Esophagus squamous epithelium (tissue), 5 donors: ENCODE data around the gene SMIM38. TPM values are rescaled to one million over a fixed set of nuclear protein-coding genes. Genes with fewer than 3 reads are reported as not detected.
"Not testable (repeated sequence)": the region's sequence is repeated elsewhere in the genome, so short reads cannot be mapped to it uniquely, and the experiment has no call there.

Experiments
- DNase-seq: peaks from one replicate; lab custom pipeline; 2025; lab: John Stamatoyannopoulos, UW
- H3K27ac ChIP-seq, 4 donors: fragments of 200-600 bp; sonication (generic); one replicate each; pipeline ENCODE4 v1.5.1; 2016 to 2019; ENCODE audit warnings: mild to moderate bottlenecking in 1 of 4
- H3K27me3 ChIP-seq, 4 donors: fragments of 200-600 bp; sonication (generic); 1 replicate in 3 of 4; 2 replicates in 1 of 4; pipeline versions ENCODE4 v1.5.1 to v1.6.0; 2017 to 2021; ENCODE audit warnings: antibody characterized with exemption in 1 of 4
- H3K36me3 ChIP-seq, 3 donors: fragments of 200-600 bp; sonication (generic); one replicate each; pipeline ENCODE4 v1.5.1; 2016 to 2019
- H3K4me1 ChIP-seq, 3 donors: fragments of 200-600 bp; sonication (generic); one replicate each; pipeline ENCODE4 v1.5.1; 2017 to 2019
- H3K4me3 ChIP-seq, 4 donors: fragments of 200-600 bp; sonication (generic); 1 replicate in 3 of 4; 2 replicates in 1 of 4; pipeline ENCODE4 v1.5.1; 2016 to 2019; ENCODE audit warnings: mild to moderate bottlenecking in 2 of 4, moderate library complexity in 1 of 4
- H3K9me3 ChIP-seq, 3 donors: fragments of 200-600 bp; sonication (generic); one replicate each; pipeline ENCODE4 v1.5.1; 2016 to 2019
- POLR2A ChIP-seq, 4 donors: fragments of 450-650 bp; IDR thresholded peaks; one replicate each; pipeline ENCODE4 v1.6.1; 2017; ENCODE audit warnings: antibody characterized with exemption in 4 of 4, mild to moderate bottlenecking in 4 of 4, moderate library complexity in 3 of 4
- WGBS, 2 donors: methylation state at CpG; one replicate each; pipeline ENCODE4 v1.1.5; 2018; 5-methylcytosine and 5-hydroxymethylcytosine counted together
- intact Hi-C: fragments of 100-400 bp; cut with DNase I; formaldehyde crosslinking; loops from one replicate; pipeline ENCODE4 v1.15.0; 2022
- total RNA-seq, 4 donors: library from RNA; depleted of rRNA; stranded (reverse); fragments of >200 nt; gene quantifications; one replicate each; pipeline ENCODE4 v1.1.0, GENCODE V29; 2016
- TF ChIP-seq, protein P1 (sequence below), 6 experiments: fragments of 450-650 bp in 4 of 6; fragments of 200-600 bp in 2 of 6; sonication (generic) in 2 of 6; IDR thresholded peaks; one replicate each; pipeline ENCODE4 v1.5.1; 2016 to 2019; ENCODE audit warnings: antibody characterized with exemption in 6 of 6, mild to moderate bottlenecking in 4 of 6, moderate library complexity in 4 of 6
- donor health status: DM: yes; HTN: yes; CAD: no.

SMIM38 gene
- total RNA-seq, 4 donors from 2014 or later: 0.15 to 0.19 TPM; not detected in 2

GRCh38 chr11:69142895-69143294, 12.8 kb upstream of the SMIM38 start:
- H3K4me1 ChIP-seq: peaks cover 13 to 34% (median 20%) of the 10 kb centered on the region in 3 donors
- H3K36me3 ChIP-seq: peaks cover 0 to 5% (median 0%) of the 10 kb centered on the region in 3 donors
- 86 to 92% methylated on average over 2 of the region's 2 CpGs for WGBS, 2 donors
- H3K4me3 ChIP-seq: no peak overlapping the region
- DNase-seq: no peak
- peaks cover 0 to 23% (median 9%) of the 10 kb centered on the region in 3 donors for H3K9me3 ChIP-seq
- no peak overlapping the region for H3K27ac ChIP-seq
- intact Hi-C loops: no loop called here
- no peaks in the 10 kb centered on the region for H3K27me3 ChIP-seq
- TF ChIP-seq, protein P1, sequence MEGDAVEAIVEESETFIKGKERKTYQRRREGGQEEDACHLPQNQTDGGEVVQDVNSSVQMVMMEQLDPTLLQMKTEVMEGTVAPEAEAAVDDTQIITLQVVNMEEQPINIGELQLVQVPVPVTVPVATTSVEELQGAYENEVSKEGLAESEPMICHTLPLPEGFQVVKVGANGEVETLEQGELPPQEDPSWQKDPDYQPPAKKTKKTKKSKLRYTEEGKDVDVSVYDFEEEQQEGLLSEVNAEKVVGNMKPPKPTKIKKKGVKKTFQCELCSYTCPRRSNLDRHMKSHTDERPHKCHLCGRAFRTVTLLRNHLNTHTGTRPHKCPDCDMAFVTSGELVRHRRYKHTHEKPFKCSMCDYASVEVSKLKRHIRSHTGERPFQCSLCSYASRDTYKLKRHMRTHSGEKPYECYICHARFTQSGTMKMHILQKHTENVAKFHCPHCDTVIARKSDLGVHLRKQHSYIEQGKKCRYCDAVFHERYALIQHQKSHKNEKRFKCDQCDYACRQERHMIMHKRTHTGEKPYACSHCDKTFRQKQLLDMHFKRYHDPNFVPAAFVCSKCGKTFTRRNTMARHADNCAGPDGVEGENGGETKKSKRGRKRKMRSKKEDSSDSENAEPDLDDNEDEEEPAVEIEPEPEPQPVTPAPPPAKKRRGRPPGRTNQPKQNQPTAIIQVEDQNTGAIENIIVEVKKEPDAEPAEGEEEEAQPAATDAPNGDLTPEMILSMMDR (IDR thresholded peaks at IDR 0.05): no peak
- TF ChIP-seq POLR2A (IDR thresholded peaks at IDR 0.05): no peak

DNA sequence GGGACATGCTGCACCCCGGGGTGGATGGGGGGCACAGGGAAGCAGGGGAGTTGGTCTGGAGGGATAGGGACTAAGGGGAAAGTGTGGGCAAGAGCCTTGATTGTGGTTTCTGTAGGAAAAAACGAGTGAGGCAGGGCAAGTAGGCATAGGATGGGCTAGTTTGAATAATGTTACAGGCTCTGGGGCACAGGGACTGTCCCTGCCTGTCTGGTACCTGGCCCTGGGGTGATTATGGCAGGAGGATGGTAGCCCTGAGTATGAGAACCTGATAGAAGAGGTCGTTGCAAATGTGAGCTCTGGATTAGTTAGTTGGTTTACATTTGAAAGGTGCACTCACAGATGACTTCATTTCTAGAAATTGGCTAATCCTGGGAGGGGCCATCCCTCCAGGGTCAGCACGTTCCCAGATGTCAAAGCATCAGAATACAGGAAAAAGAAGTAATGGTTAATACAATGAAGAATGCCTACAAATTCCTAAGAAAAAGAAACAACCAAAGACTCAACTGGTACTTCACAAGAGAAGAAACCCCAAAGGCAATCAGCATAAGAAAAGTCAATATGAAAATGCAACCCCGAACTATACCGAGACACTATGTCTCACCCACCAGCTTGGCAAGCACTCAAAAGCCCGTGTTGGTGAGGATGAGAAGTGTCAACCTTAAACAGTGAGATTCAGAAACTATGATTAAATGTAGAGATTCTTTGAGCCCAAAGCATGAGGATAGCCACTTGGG, 11.3 kb upstream of the SMIM38 start:
- DNase-seq: no peak
- H3K27ac ChIP-seq: peak overlapping the region in 2 of 4 donors; percentile 10 to 26
- peaks cover 0 to 26% (median 9%) of the 10 kb centered on the region in 3 donors for H3K9me3 ChIP-seq
- no peak overlapping the region for H3K4me3 ChIP-seq
- H3K27me3 ChIP-seq: no peaks in the 10 kb centered on the region
- peaks cover 13 to 33% (median 20%) of the 10 kb centered on the region in 3 donors for H3K4me1 ChIP-seq
- intact Hi-C loops: no loop called here
- peaks cover 0 to 5% (median 0%) of the 10 kb centered on the region in 3 donors for H3K36me3 ChIP-seq
- TF ChIP-seq, protein P1 (IDR thresholded peaks at IDR 0.05): no peak
- TF ChIP-seq POLR2A (IDR thresholded peaks at IDR 0.05): no peak
- 26 to 41% methylated on average over 7 of the region's 7 CpGs for WGBS, 2 donors

DNA sequence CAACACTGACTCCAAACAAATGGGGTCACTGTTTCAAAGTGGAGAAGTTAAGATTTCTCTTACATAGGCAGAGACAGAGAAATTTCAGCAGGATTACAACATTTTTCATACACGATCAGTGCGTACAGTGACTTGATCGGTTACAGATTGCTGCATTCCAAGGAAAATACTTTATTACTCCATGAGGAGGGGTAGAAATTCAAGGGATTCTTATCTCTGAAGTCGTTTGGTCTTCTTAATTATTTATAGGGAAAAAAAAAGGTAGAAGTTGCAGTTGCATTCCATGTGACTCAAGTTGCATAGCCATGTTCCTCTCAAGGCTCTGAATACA, 10.7 kb upstream of the SMIM38 start:
- Histone ChIP-seq H3K9me3 (peaks cover 0 to 29% (median 9%) of the 10 kb centered on the region in 3 donors), H3K4me3 (no peak overlapping the region), H3K27ac (peak overlapping the region in 2 of 4 donors; percentile 10 to 12), H3K27me3 (no peaks in the 10 kb centered on the region), H3K36me3 (peaks cover 0 to 5% (median 0%) of the 10 kb centered on the region in 3 donors), H3K4me1 (peaks cover 13 to 33% (median 20%) of the 10 kb centered on the region in 3 donors)
- no peak for TF ChIP-seq POLR2A (IDR thresholded peaks at IDR 0.05)
- TF ChIP-seq, protein P1 (IDR thresholded peaks at IDR 0.05): no peak
- WGBS, 2 donors: 73 to 81% methylated on average over 4 of the region's 4 CpGs
- intact Hi-C loops: no loop called here
- DNase-seq: no peak

- TF ChIP-seq POLR2A (IDR thresholded peaks at IDR 0.05): no peak
- TF ChIP-seq, protein P1 (IDR thresholded peaks at IDR 0.05): no peak
- intact Hi-C loops: no loop called here
- DNase-seq: no peak
- no peaks in the 10 kb centered on the region for H3K27me3 ChIP-seq
- H3K4me1 ChIP-seq: peaks cover 0 to 16% (median 9%) of the 10 kb centered on the region in 3 donors
- H3K27ac ChIP-seq: no peak overlapping the region
- H3K36me3 ChIP-seq: peaks cover 0 to 5% (median 0%) of the 10 kb centered on the region in 3 donors
- WGBS, 2 donors: 91 to 92% methylated on average over 12 to 13 of the region's 13 CpGs
- peaks cover 0 to 29% (median 9%) of the 10 kb centered on the region in 3 donors for H3K9me3 ChIP-seq
- no peak overlapping the region for H3K4me3 ChIP-seq
Measured at GRCh38 chr11:69148377-69148762, 7.4 kb upstream of the SMIM38 start.

- peaks cover 0 to 5% (median 0%) of the 10 kb centered on the region in 3 donors for H3K36me3 ChIP-seq
- WGBS, 2 donors: 80 to 90% methylated on average over 3 to 8 of the region's 9 CpGs
- DNase-seq: no peak
- peaks cover 0 to 12% (median 5%) of the 10 kb centered on the region in 3 donors for H3K4me1 ChIP-seq
- no peak overlapping the region for H3K27ac ChIP-seq
- TF ChIP-seq, protein P1 (IDR thresholded peaks at IDR 0.05): no peak
- TF ChIP-seq POLR2A (IDR thresholded peaks at IDR 0.05): no peak
- intact Hi-C loops: no loop called here
- H3K27me3 ChIP-seq: no peaks in the 10 kb centered on the region
- no peak overlapping the region for H3K4me3 ChIP-seq
- peaks cover 0 to 29% (median 9%) of the 10 kb centered on the region in 3 donors for H3K9me3 ChIP-seq
Measured at GRCh38 chr11:69148806-69149205, 6.9 kb upstream of the SMIM38 start.

- H3K4me1 ChIP-seq, H3K36me3 ChIP-seq, DNase-seq, H3K27me3 ChIP-seq, intact Hi-C loops, H3K4me3 ChIP-seq, H3K27ac ChIP-seq: not testable (repeated sequence)
- WGBS, 2 donors: 85% methylated on average over 8 to 10 of the region's 11 CpGs
- peaks cover 0 to 29% (median 9%) of the 10 kb centered on the region in 3 donors for H3K9me3 ChIP-seq
Measured at GRCh38 chr11:69149338-69150045, 6.2 kb upstream of the SMIM38 start.
